GM21529 (cell line): ENCODE results near the gene CNGA4.
"Not testable (repeated sequence)": the region's sequence is repeated elsewhere in the genome, so short reads cannot be mapped to it uniquely, and the experiment has no call there.

Experiments
- ATAC-seq: cut with Tn5 transposase; IDR thresholded peaks from one replicate; pipeline ENCODE4 v1.9.1; 2021; ENCODE audit not compliant: unreplicated experiment

Gene CNGA4

GRCh38 chr11:6258571-6259081 is 19.7 kb downstream of the CNGA4 start:
- ATAC-seq, result no peak

GRCh38 chr11:6260207-6260726 is 21.4 kb downstream of the CNGA4 start:
- ATAC-seq, result no peak

- ATAC-seq, result no peak
These were observed 24.8 kb downstream of the CNGA4 start for GRCh38 chr11:6263662-6264061.

- ATAC-seq, result no peak
These were observed 29.9 kb downstream of the CNGA4 start for GRCh38 chr11:6268820-6269219.

- no peak for ATAC-seq
These were observed 31.1 kb downstream of the CNGA4 start for GRCh38 chr11:6269994-6270393.

GRCh38 chr11:6270584-6271246 is 31.8 kb downstream of the CNGA4 start:
- no peak for ATAC-seq

GRCh38 chr11:6271598-6271997 is 32.7 kb downstream of the CNGA4 start:
- ATAC-seq, result no peak

- no peak for ATAC-seq
These were observed 34.3 kb downstream of the CNGA4 start for GRCh38 chr11:6273188-6273587.

- ATAC-seq, result not testable (repeated sequence)
These were observed 41.9 kb downstream of the CNGA4 start for GRCh38 chr11:6280809-6281208.

- ATAC-seq, result no peak
These were observed 44.6 kb downstream of the CNGA4 start for GRCh38 chr11:6283453-6284023.

- ATAC-seq, result no peak
These were observed 45.4 kb downstream of the CNGA4 start for GRCh38 chr11:6284250-6284649.

GRCh38 chr11:6285019-6285418 is 46.1 kb downstream of the CNGA4 start:
- no peak for ATAC-seq
